HepG2 (cell line): ENCODE results near the gene PRSS22. TPM values are rescaled to one million over a fixed set of nuclear protein-coding genes. Genes with fewer than 3 reads are reported as not detected.

Experiments
- CBX1 ChIP-seq: IDR thresholded peaks from one replicate; pipeline ENCODE4 v1.6.1; 2016; ENCODE audit warnings: antibody characterized with exemption, low read depth
- CC2D1A ChIP-seq: sonication (generic); formaldehyde crosslinking; IDR thresholded peaks from 2 replicates; pipeline ENCODE4 v1.8.1; 2023; ENCODE audit warnings: mild to moderate bottlenecking, missing genetic modification reagents
- MTA1 ChIP-seq: sonication (generic); formaldehyde crosslinking; IDR thresholded peaks from 2 replicates; pipeline ENCODE4 v1.4.0; 2020; ENCODE audit warnings: missing genetic modification reagents, mild to moderate bottlenecking, borderline replicate concordance
- RBAK ChIP-seq: sonication (generic); formaldehyde crosslinking; IDR thresholded peaks from 2 replicates; pipeline ENCODE4 v1.5.1; 2020; ENCODE audit warnings: mild to moderate bottlenecking, missing genetic modification reagents
- SP140L ChIP-seq: sonication (generic); formaldehyde crosslinking; IDR thresholded peaks from 2 replicates; pipeline ENCODE4 v1.4.0; 2020; ENCODE audit warnings: missing genetic modification reagents, borderline replicate concordance
- TGIF2 ChIP-seq: IDR thresholded peaks from 2 replicates; pipeline ENCODE4 v1.6.1; 2016; ENCODE audit warnings: control low read depth, missing compliant biosample characterization
- ZNF331 ChIP-seq: sonication (generic); formaldehyde crosslinking; IDR thresholded peaks from 2 replicates; pipeline ENCODE4 v1.4.0; 2020; ENCODE audit warnings: missing genetic modification reagents
- ZNF34 ChIP-seq: sonication (generic); formaldehyde crosslinking; IDR thresholded peaks from 2 replicates; pipeline ENCODE4 v1.4.0; 2020; ENCODE audit warnings: mild to moderate bottlenecking, missing genetic modification reagents, borderline replicate concordance
- ZNF792 ChIP-seq: IDR thresholded peaks from 2 replicates; pipeline ENCODE4 v1.6.1; 2016
- ZSCAN31 ChIP-seq: sonication (generic); formaldehyde crosslinking; IDR thresholded peaks from 2 replicates; pipeline ENCODE4 v1.5.0; 2020; ENCODE audit warnings: low read depth, mild to moderate bottlenecking, missing genetic modification reagents
- polyA plus RNA-seq, 8 experiments: library from polyadenylated mRNA; depleted of rRNA in 3 of 8; stranded (reverse) in 7 of 8; unstranded in 1 of 8; fragments of >200 nt; fragmentation: Illumina TruSeq in 4 of 8; extraction: Trizol in 4 of 8; gene quantifications; 2 replicates each; pipeline versions ENCODE4 v1.2.1 to v1.2.3, GENCODE V29; 2011 to 2016; ENCODE audit warnings: low read depth in 4 of 8, missing spikeins in 1 of 8, mixed read lengths in 1 of 8; ENCODE audit not compliant: insufficient read depth in 1 of 8
- total RNA-seq, 5 experiments: library from RNA; depleted of rRNA; stranded (reverse); fragments of >200 nt; fragmentation: Illumina TruSeq; extraction: Trizol; gene quantifications; 2 replicates each; pipeline ENCODE4 v1.2.3, GENCODE V29; 2016; ENCODE audit warnings: low read depth in 1 of 5
- TF ChIP-seq, protein P1 (sequence below): sonication (generic); formaldehyde crosslinking; IDR thresholded peaks from 2 replicates; pipeline ENCODE4 v1.5.0; 2020; ENCODE audit warnings: mild to moderate bottlenecking, missing genetic modification reagents, borderline replicate concordance
- TF ChIP-seq, protein P2 (sequence below): sonication (generic); formaldehyde crosslinking; IDR thresholded peaks from 2 replicates; pipeline ENCODE4 v1.4.0; 2020; ENCODE audit warnings: missing genetic modification reagents
- TF ChIP-seq, protein P3 (sequence below), 2 experiments: sonication (generic) in 1 of 2; formaldehyde crosslinking in 1 of 2; IDR thresholded peaks; 2 replicates each; pipeline versions ENCODE4 v1.6.1 to v1.9.0; 2014 to 2022; ENCODE audit warnings: antibody characterized with exemption in 1 of 2, borderline replicate concordance in 1 of 2, inconsistent platforms in 1 of 2, low read depth in 1 of 2, missing genetic modification reagents in 1 of 2
- TF ChIP-seq, protein P4 (sequence below): sonication (generic); formaldehyde crosslinking; IDR thresholded peaks from 2 replicates; pipeline ENCODE4 v1.8.1; 2023; ENCODE audit warnings: mild to moderate bottlenecking, missing genetic modification reagents

The PRSS22 gene
- total and polyA plus RNA-seq, 2 of the 13 experiments (the other 11 are each of a cell fraction or from before 2014, with no cell fraction given) = 0.24 to 0.32 TPM

DNA sequence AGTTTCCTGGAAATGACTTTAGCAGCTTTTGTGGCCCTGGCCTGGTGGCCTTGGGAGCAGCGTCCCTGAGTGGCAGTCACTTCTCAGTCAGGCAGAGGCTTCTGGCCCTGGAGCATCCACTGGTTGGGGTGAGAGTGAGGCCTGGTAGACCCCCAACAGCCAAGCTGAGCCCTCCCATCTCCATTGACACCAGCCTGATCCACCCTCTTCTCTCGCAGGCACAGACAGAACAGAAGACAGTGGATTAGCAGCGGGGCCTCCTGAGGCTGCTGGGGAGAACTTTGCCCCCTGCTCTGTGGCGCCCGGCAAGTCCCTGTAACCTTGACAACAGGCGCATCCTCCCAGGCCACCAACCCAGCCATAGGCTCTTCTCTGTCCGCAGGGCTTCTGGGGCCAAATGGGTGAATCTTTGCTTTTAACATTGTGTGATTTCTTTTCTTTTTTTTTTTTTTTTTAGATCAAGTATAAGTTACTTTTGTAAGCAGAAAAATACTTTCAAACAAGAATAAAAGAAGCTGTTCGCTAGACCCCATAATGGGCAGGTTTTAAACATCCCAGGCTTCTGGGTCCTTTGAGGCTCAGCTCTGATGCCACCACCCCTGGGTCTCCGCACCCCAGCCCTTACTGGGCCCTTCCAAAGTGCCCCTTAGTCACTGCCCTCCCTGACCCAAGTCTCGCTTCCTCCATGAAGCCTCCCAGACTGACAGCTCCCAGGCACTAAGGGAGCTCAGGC lies 41.0 kb upstream of the PRSS22 start (continued):
- TF ChIP-seq, protein P1, sequence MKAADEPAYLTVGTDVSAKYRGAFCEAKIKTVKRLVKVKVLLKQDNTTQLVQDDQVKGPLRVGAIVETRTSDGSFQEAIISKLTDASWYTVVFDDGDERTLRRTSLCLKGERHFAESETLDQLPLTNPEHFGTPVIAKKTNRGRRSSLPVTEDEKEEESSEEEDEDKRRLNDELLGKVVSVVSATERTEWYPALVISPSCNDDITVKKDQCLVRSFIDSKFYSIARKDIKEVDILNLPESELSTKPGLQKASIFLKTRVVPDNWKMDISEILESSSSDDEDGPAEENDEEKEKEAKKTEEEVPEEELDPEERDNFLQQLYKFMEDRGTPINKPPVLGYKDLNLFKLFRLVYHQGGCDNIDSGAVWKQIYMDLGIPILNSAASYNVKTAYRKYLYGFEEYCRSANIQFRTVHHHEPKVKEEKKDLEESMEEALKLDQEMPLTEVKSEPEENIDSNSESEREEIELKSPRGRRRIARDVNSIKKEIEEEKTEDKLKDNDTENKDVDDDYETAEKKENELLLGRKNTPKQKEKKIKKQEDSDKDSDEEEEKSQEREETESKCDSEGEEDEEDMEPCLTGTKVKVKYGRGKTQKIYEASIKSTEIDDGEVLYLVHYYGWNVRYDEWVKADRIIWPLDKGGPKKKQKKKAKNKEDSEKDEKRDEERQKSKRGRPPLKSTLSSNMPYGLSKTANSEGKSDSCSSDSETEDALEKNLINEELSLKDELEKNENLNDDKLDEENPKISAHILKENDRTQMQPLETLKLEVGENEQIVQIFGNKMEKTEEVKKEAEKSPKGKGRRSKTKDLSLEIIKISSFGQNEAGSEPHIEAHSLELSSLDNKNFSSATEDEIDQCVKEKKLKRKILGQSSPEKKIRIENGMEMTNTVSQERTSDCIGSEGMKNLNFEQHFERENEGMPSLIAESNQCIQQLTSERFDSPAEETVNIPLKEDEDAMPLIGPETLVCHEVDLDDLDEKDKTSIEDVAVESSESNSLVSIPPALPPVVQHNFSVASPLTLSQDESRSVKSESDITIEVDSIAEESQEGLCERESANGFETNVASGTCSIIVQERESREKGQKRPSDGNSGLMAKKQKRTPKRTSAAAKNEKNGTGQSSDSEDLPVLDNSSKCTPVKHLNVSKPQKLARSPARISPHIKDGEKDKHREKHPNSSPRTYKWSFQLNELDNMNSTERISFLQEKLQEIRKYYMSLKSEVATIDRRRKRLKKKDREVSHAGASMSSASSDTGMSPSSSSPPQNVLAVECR (CRISPR knock-in tag) = peak; percentile 42; the same call in 1 of the 2 replicates
- TF ChIP-seq, protein P2, sequence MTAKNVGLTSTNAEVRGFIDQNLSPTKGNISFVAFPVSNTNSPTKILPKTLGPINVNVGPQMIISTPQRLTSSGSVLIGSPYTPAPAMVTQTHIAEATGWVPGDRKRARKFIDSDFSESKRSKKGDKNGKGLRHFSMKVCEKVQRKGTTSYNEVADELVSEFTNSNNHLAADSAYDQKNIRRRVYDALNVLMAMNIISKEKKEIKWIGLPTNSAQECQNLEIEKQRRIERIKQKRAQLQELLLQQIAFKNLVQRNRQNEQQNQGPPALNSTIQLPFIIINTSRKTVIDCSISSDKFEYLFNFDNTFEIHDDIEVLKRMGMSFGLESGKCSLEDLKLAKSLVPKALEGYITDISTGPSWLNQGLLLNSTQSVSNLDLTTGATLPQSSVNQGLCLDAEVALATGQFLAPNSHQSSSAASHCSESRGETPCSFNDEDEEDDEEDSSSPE (CRISPR knock-in tag) = no peak
- TF ChIP-seq, protein P3, sequence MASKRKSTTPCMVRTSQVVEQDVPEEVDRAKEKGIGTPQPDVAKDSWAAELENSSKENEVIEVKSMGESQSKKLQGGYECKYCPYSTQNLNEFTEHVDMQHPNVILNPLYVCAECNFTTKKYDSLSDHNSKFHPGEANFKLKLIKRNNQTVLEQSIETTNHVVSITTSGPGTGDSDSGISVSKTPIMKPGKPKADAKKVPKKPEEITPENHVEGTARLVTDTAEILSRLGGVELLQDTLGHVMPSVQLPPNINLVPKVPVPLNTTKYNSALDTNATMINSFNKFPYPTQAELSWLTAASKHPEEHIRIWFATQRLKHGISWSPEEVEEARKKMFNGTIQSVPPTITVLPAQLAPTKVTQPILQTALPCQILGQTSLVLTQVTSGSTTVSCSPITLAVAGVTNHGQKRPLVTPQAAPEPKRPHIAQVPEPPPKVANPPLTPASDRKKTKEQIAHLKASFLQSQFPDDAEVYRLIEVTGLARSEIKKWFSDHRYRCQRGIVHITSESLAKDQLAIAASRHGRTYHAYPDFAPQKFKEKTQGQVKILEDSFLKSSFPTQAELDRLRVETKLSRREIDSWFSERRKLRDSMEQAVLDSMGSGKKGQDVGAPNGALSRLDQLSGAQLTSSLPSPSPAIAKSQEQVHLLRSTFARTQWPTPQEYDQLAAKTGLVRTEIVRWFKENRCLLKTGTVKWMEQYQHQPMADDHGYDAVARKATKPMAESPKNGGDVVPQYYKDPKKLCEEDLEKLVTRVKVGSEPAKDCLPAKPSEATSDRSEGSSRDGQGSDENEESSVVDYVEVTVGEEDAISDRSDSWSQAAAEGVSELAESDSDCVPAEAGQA (IDR thresholded peaks at IDR 0.05; ENCODE audit: low read depth) = no peak
- TF ChIP-seq, protein P3 (CRISPR knock-in tag; IDR thresholded peaks at IDR 0.05; ENCODE audit: borderline replicate concordance) = no peak
- TF ChIP-seq ZNF792 (0 out of 2 replicates have a peak, but pooled peaks have one; percentile 16), MTA1 (no peak), SP140L (no peak), CC2D1A (CRISPR knock-in tag) (no peak), ZNF34 (CRISPR knock-in tag) (no peak), ZSCAN31 (CRISPR knock-in tag) (0 out of 2 replicates have a peak, but pooled peaks have one; percentile 58), TGIF2 (0 out of 2 replicates have a peak, but pooled peaks have one; percentile 43), CBX1 (no peak), ZNF331 (CRISPR knock-in tag) (no peak), RBAK (CRISPR knock-in tag) (no peak)
- TF ChIP-seq, protein P4, sequence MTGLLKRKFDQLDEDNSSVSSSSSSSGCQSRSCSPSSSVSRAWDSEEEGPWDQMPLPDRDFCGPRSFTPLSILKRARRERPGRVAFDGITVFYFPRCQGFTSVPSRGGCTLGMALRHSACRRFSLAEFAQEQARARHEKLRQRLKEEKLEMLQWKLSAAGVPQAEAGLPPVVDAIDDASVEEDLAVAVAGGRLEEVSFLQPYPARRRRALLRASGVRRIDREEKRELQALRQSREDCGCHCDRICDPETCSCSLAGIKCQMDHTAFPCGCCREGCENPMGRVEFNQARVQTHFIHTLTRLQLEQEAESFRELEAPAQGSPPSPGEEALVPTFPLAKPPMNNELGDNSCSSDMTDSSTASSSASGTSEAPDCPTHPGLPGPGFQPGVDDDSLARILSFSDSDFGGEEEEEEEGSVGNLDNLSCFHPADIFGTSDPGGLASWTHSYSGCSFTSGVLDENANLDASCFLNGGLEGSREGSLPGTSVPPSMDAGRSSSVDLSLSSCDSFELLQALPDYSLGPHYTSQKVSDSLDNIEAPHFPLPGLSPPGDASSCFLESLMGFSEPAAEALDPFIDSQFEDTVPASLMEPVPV (CRISPR knock-in tag) = no peak
